Measurements from ENCODE around the gene LRRC71.

Gene LRRC71

GRCh38 chr1:156937883-156938282, 17.5 kb downstream of the LRRC71 start:
- no peak for DNase-seq (ENCODE audit: low spot score)
- TF ChIP-seq CTCF (IDR thresholded peaks at IDR 0.05; ENCODE audit: extremely low read depth, missing control alignments) = no peak

GRCh38 chr1:156938813-156939212, 18.4 kb downstream of the LRRC71 start:
- TF ChIP-seq CTCF (IDR thresholded peaks at IDR 0.05; ENCODE audit: extremely low read depth, missing control alignments) = no peak
- no peak for DNase-seq (ENCODE audit: low spot score)

GRCh38 chr1:156939786-156940334, 19.4 kb downstream of the LRRC71 start:
- TF ChIP-seq CTCF (IDR thresholded peaks at IDR 0.05; ENCODE audit: extremely low read depth, missing control alignments) = no peak
- no peak for DNase-seq (ENCODE audit: low spot score)

- DNase-seq (ENCODE audit: low spot score) = no peak
- TF ChIP-seq CTCF (IDR thresholded peaks at IDR 0.05; ENCODE audit: extremely low read depth, missing control alignments) = no peak
Observed at GRCh38 chr1:156941675-156942074, 21.2 kb downstream of the LRRC71 start.

- TF ChIP-seq CTCF (IDR thresholded peaks at IDR 0.05; ENCODE audit: extremely low read depth, missing control alignments) = no peak
- DNase-seq (ENCODE audit: low spot score) = no peak
Observed at GRCh38 chr1:156942176-156942575, 21.7 kb downstream of the LRRC71 start.

GRCh38 chr1:156942576-156942975, 22.1 kb downstream of the LRRC71 start:
- DNase-seq (ENCODE audit: low spot score) = no peak
- TF ChIP-seq CTCF (IDR thresholded peaks at IDR 0.05; ENCODE audit: extremely low read depth, missing control alignments) = no peak

- TF ChIP-seq CTCF (IDR thresholded peaks at IDR 0.05; ENCODE audit: extremely low read depth, missing control alignments) = no peak
- DNase-seq (ENCODE audit: low spot score) = no peak
Observed at GRCh38 chr1:156943756-156944155, 23.3 kb downstream of the LRRC71 start.
